Kidney epithelial cell (primary cell): Measurements from ENCODE around the gene KIF13A. TPM values are rescaled to one million over a fixed set of nuclear protein-coding genes. Genes with fewer than 3 reads are reported as not detected.
A peak's percentile ranks its signal among the peaks of the same experiment; 100 is the strongest.

Source experiments
- DNase-seq: peaks from one replicate; pipeline ENCODE4 v3.0.0-alpha.2; 2010; ENCODE audit warnings: low read depth
- H3K27me3 ChIP-seq: 2 replicates; pipeline ENCODE4 v1.6.0; 2011; ENCODE audit warnings: low read length; ENCODE audit not compliant: control insufficient read depth, insufficient read depth
- H3K36me3 ChIP-seq: 2 replicates; pipeline ENCODE4 v1.5.1; 2011; ENCODE audit warnings: low read length; ENCODE audit not compliant: control insufficient read depth, insufficient read depth
- H3K4me3 ChIP-seq: 2 replicates; pipeline ENCODE4 v1.5.1; 2011; ENCODE audit warnings: low read depth, mild to moderate bottlenecking, control low read depth, low read length
- total RNA-seq: library from RNA; depleted of rRNA; stranded (reverse); fragments of >200 nt; gene quantifications from 2 replicates; pipeline ENCODE4 v1.2.3, GENCODE V29; 2015
- TF ChIP-seq, protein P1 (sequence below): IDR thresholded peaks from 2 replicates; pipeline ENCODE4 v1.5.1; 2011; ENCODE audit warnings: mild to moderate bottlenecking, moderate library complexity, low read length, control low read depth, inconsistent platforms; ENCODE audit not compliant: insufficient read depth, poor library complexity, severe bottlenecking

The KIF13A gene
- total RNA-seq, 1 donor from 2014 or later = 30.9 TPM

DNA sequence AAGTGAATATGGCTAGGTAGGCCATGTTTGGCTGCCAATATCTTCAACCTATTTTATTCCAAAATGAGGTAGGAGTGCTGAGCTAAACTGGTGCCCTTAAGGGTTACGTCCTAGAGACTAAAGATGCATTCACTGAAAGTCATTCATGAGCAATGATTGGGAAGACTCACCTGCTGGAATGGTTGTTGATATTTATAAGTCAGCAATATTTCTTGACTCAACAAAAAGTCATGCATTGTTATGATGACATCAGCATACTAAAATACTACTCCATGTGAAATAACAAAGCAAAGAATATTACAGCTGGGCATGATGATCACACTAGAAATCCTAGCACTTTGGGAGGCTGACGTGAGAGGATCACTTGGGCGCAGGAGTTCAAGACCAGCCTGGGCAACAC, 263.1 kb downstream of the KIF13A start:
- Histone ChIP-seq H3K36me3 (no peaks in the 10 kb centered on the region), H3K4me3 (no peak overlapping the region), H3K27me3 (no peaks in the 10 kb centered on the region)
- DNase-seq = no peak
- TF ChIP-seq, protein P1, sequence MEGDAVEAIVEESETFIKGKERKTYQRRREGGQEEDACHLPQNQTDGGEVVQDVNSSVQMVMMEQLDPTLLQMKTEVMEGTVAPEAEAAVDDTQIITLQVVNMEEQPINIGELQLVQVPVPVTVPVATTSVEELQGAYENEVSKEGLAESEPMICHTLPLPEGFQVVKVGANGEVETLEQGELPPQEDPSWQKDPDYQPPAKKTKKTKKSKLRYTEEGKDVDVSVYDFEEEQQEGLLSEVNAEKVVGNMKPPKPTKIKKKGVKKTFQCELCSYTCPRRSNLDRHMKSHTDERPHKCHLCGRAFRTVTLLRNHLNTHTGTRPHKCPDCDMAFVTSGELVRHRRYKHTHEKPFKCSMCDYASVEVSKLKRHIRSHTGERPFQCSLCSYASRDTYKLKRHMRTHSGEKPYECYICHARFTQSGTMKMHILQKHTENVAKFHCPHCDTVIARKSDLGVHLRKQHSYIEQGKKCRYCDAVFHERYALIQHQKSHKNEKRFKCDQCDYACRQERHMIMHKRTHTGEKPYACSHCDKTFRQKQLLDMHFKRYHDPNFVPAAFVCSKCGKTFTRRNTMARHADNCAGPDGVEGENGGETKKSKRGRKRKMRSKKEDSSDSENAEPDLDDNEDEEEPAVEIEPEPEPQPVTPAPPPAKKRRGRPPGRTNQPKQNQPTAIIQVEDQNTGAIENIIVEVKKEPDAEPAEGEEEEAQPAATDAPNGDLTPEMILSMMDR = no peak

DNA sequence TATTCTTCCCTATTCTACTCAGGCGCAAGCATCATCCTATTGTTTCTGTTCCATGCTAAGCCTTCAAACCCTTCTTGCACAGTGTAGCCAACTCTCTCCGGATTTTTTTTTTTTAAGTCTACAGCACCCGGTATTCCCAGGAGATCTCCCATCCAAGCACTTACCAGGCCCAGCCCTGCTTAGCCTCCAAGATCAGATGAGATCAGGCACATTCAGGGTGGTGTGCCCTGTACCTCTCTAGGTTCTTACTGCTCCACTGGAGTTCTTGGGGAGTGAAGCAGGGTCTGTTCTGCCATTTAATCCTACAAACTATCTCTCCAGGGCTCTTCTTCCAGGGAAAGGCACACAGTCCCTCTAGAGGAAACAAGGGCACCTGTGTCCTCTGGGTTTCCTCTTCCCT, 265.8 kb downstream of the KIF13A start:
- no peaks in the 10 kb centered on the region for H3K27me3 ChIP-seq
- no peak for DNase-seq
- TF ChIP-seq, protein P1 = no peak
- no peak overlapping the region for H3K4me3 ChIP-seq
- no peaks in the 10 kb centered on the region for H3K36me3 ChIP-seq

DNA sequence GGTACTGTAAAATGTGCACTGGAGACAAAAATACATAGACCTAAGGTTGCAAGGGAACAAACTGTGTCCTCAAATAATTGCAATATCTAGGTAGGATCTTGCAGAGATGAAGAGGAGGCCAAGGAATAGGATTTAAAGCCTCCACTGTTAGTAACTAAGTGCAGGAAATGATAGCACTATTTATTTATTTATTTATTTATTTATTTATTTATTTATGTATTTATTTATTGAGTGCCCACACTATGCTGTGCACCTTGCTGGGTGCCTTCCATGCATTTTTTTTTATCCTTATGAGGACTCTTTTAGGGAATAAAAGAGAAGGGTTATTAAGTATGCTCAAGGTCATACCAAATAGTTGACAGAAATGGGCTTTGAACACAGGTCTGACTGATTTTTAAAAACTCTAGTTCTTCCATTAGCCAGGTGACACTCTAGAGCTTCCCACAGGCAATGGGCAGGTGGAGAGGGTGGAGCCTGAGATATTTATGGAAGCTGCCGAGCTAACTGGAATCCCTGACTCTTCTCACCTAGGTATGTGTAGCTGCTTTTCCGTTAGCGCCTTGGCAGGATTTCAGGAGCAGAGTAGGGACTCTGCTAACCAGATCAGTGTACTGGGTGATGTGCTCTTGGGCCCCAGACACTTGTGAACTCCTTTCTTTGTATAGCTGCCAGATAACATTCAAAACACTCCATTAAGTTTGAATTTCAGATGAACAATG, 268.0 kb downstream of the KIF13A start:
- no peak for DNase-seq
- Histone ChIP-seq H3K27me3 (no peaks in the 10 kb centered on the region), H3K36me3 (no peaks in the 10 kb centered on the region), H3K4me3 (no peak overlapping the region)
- TF ChIP-seq, protein P1 = no peak

DNA sequence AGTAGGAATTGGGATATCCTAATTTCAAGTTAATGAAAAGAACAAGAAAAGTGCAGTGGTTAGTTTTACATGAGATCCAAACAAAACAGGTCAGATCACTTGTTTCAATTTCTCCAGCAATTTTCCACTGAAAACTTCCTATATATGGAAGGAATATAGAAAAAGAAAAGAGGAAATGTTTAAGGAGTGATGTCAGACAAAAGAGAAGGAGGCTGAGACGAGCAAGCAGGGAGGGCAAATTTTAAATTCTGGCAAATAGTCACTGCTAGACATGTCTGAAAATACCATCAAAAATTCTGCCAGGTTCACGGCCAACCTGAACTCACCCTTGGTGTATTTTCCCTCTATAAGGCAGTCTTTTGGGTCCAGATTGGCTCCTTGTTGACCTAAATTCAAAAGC, 271.2 kb downstream of the KIF13A start:
- TF ChIP-seq, protein P1 = no peak
- H3K36me3 ChIP-seq = no peaks in the 10 kb centered on the region
- H3K27me3 ChIP-seq = no peaks in the 10 kb centered on the region
- no peak for DNase-seq
- H3K4me3 ChIP-seq = no peak overlapping the region

DNA sequence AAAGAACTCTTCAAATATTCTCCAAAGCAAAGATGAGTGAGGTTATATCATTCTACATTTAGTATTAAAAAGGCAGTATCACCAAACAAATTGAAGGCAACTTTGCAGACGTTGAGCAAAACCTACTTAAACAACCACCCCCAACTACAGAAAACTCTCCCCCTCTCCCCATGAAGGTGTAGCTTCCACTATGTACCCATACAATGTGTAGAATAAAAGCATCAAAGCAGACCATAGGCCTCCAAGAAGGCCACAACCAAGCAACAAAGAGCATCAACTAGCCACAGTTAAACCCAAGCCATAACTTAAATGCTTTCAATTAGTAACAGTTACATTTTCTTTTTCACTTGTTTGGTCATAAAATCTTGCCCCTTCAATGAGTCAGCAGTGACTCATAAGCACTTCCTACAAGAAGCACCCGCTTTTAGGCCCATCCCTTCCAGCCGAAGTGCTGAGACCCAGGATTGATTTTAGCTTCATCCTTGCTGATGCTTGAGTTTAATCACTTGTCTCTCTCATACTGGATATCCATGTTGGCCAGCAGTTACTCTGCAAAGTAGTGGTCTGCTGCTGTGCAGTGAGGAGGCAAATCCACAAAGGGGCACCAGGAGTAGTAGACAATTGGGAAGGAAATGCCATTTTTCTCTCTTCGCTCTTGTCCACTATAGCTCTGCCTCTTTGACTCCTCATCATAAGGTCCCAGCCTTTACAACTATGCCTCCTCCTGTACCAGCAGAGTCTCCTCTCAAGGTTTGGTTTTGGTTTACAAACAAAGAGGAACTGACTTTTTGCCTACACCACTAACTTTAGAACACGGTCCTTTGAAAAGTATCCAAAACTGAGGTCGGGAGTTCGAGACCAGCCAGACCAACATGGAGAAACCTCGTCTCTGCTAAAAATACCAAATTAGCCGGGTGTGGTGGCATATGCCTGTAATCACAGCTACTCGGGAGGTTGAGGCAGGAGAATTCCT, 272.3 kb downstream of the KIF13A start:
- Histone ChIP-seq H3K4me3 (no peak overlapping the region), H3K36me3 (no peaks in the 10 kb centered on the region), H3K27me3 (no peaks in the 10 kb centered on the region)
- peak; percentile 91 for DNase-seq
- TF ChIP-seq, protein P1 = no peak
